HUES48 (cell line): ENCODE results near the gene UBA5.

Experiments
- H3K27ac ChIP-seq: one replicate; pipeline ENCODE4 v1.7.0; 2013; ENCODE audit warnings: low read depth, low read length, inconsistent platforms
- H3K27me3 ChIP-seq: 2 replicates; pipeline ENCODE4 v1.6.1; 2013; ENCODE audit warnings: mild to moderate bottlenecking, low read length; ENCODE audit not compliant: control insufficient read depth, insufficient read depth
- H3K36me3 ChIP-seq: 2 replicates; pipeline ENCODE4 v1.6.1; 2013; ENCODE audit warnings: low read length; ENCODE audit not compliant: control insufficient read depth, insufficient read depth
- H3K4me1 ChIP-seq: 2 replicates; pipeline ENCODE4 v1.6.1; 2013; ENCODE audit warnings: mild to moderate bottlenecking, low read length; ENCODE audit not compliant: control insufficient read depth, insufficient read depth
- H3K4me3 ChIP-seq: 2 replicates; pipeline ENCODE4 v1.5.1; 2013; ENCODE audit warnings: mild to moderate bottlenecking, low read depth, low read length
- H3K9ac ChIP-seq: 2 replicates; pipeline ENCODE4 v1.6.1; 2013; ENCODE audit warnings: mild to moderate bottlenecking, low read depth, low read length, moderate library complexity
- H3K9me3 ChIP-seq: 2 replicates; pipeline ENCODE4 v1.6.1; 2013; ENCODE audit warnings: low read length; ENCODE audit not compliant: control insufficient read depth, insufficient read depth

The UBA5 gene

GRCh38 chr3:132652640-132653270 is 7.4 kb upstream of the UBA5 start:
- no peak overlapping the region for H3K27ac ChIP-seq
- H3K27me3 ChIP-seq: no peaks in the 10 kb centered on the region
- no peaks in the 10 kb centered on the region for H3K4me1 ChIP-seq
- no peak overlapping the region for H3K9ac ChIP-seq
- H3K36me3 ChIP-seq: no peaks in the 10 kb centered on the region
- no peaks in the 10 kb centered on the region for H3K9me3 ChIP-seq
- no peak overlapping the region for H3K4me3 ChIP-seq

GRCh38 chr3:132654190-132654589 is 5.9 kb upstream of the UBA5 start:
- H3K9me3 ChIP-seq: no peaks in the 10 kb centered on the region

GRCh38 chr3:132654721-132655120 is 5.4 kb upstream of the UBA5 start:
- Histone ChIP-seq H3K9ac (no peak overlapping the region), H3K27ac (no peak overlapping the region), H3K9me3 (no peaks in the 10 kb centered on the region), H3K36me3 (no peaks in the 10 kb centered on the region), H3K27me3 (no peaks in the 10 kb centered on the region), H3K4me3 (no peak overlapping the region), H3K4me1 (peaks cover 4% of the 10 kb centered on the region)

More at GRCh38 chr3:132654190-132654589, 5.9 kb upstream of the UBA5 start:
- H3K4me1 ChIP-seq: peaks cover 4% of the 10 kb centered on the region
- no peaks in the 10 kb centered on the region for H3K36me3 ChIP-seq
- no peak overlapping the region for H3K27ac ChIP-seq
- no peaks in the 10 kb centered on the region for H3K27me3 ChIP-seq
- no peak overlapping the region for H3K4me3 ChIP-seq
- H3K9ac ChIP-seq: no peak overlapping the region

GRCh38 chr3:132655471-132655870 is 4.7 kb upstream of the UBA5 start:
- Histone ChIP-seq H3K9ac (no peak overlapping the region), H3K4me1 (peaks cover 4% of the 10 kb centered on the region), H3K4me3 (no peak overlapping the region), H3K27ac (no peak overlapping the region), H3K36me3 (no peaks in the 10 kb centered on the region), H3K9me3 (no peaks in the 10 kb centered on the region), H3K27me3 (no peaks in the 10 kb centered on the region)

- H3K27ac ChIP-seq: no peak overlapping the region
- H3K27me3 ChIP-seq: no peaks in the 10 kb centered on the region
- H3K9ac ChIP-seq: no peak overlapping the region
- no peaks in the 10 kb centered on the region for H3K36me3 ChIP-seq
- peak overlapping the region; percentile 88; the same call in 1 of the 2 replicates for H3K4me3 ChIP-seq
- peaks cover 9% of the 10 kb centered on the region for H3K4me1 ChIP-seq
- no peaks in the 10 kb centered on the region for H3K9me3 ChIP-seq
Measured at GRCh38 chr3:132657869-132658747, 2.0 kb upstream of the UBA5 start.

- H3K4me1 ChIP-seq: peaks cover 9% of the 10 kb centered on the region
- no peaks in the 10 kb centered on the region for H3K9me3 ChIP-seq
- H3K9ac ChIP-seq: no peak overlapping the region
- no peaks in the 10 kb centered on the region for H3K27me3 ChIP-seq
- H3K36me3 ChIP-seq: no peaks in the 10 kb centered on the region
- peak overlapping the region; percentile 71 for H3K27ac ChIP-seq
- H3K4me3 ChIP-seq: peak overlapping the region; percentile 88
Measured at GRCh38 chr3:132659000-132659364, 1.1 kb upstream of the UBA5 start.

GRCh38 chr3:132659365-132660051 is 621 bp upstream of the UBA5 start, which contains the start of gene ACAD11:
Gene ACAD11 (minus strand): TSS chr3:132659809. CDS start chr3:132659751, 58 bp downstream.
- H3K4me3 ChIP-seq: peak within 1 kb of the TSS; percentile 88
- peaks cover 9% of the 10 kb centered on the region for H3K4me1 ChIP-seq
- H3K27ac ChIP-seq: peak within 1 kb of the TSS; percentile 71

GRCh38 chr3:132660811-132661070 is 612 bp downstream of the UBA5 start:
- no peak overlapping the region for H3K27ac ChIP-seq

More at GRCh38 chr3:132659365-132660051, 621 bp upstream of the UBA5 start, which contains the start of gene ACAD11:
- H3K9me3 ChIP-seq: no peaks in the 10 kb centered on the region
- no peaks in the 10 kb centered on the region for H3K27me3 ChIP-seq
- no peaks in the 10 kb centered on the region for H3K36me3 ChIP-seq
- H3K9ac ChIP-seq: peak within 1 kb of the TSS; percentile 84

GRCh38 chr3:132661101-132661500 is 972 bp downstream of the UBA5 start:
- Histone ChIP-seq H3K9ac (peak overlapping the region; percentile 84), H3K9me3 (no peaks in the 10 kb centered on the region), H3K36me3 (no peaks in the 10 kb centered on the region), H3K27me3 (no peaks in the 10 kb centered on the region), H3K4me3 (peak overlapping the region; percentile 88), H3K27ac (no peak overlapping the region), H3K4me1 (peaks cover 9% of the 10 kb centered on the region)

More at GRCh38 chr3:132660811-132661070, 612 bp downstream of the UBA5 start:
- no peaks in the 10 kb centered on the region for H3K9me3 ChIP-seq
- no peaks in the 10 kb centered on the region for H3K36me3 ChIP-seq
- H3K4me3 ChIP-seq: peak overlapping the region; percentile 88
- H3K9ac ChIP-seq: peak overlapping the region; percentile 84
- no peaks in the 10 kb centered on the region for H3K27me3 ChIP-seq
- H3K4me1 ChIP-seq: peaks cover 9% of the 10 kb centered on the region

- Histone ChIP-seq H3K27me3 (no peaks in the 10 kb centered on the region), H3K9me3 (no peaks in the 10 kb centered on the region), H3K36me3 (0 out of 2 replicates have a peak, but pooled peaks cover 8% of the 10 kb centered on the region), H3K4me3 (no peak overlapping the region), H3K9ac (no peak overlapping the region), H3K27ac (no peak overlapping the region), H3K4me1 (peaks cover 9% of the 10 kb centered on the region)
Measured at GRCh38 chr3:132662212-132662611, 2.1 kb downstream of the UBA5 start.
